NCI-H526 (cell line): ENCODE results near the gene GH1.
A peak's percentile ranks its signal among the peaks of the same experiment; 100 is the strongest.

Source experiments
- DNase-seq, 2 experiments: peaks; one replicate each; lab custom pipeline; 2025; lab: John Stamatoyannopoulos, UW

The GH1 gene

DNA sequence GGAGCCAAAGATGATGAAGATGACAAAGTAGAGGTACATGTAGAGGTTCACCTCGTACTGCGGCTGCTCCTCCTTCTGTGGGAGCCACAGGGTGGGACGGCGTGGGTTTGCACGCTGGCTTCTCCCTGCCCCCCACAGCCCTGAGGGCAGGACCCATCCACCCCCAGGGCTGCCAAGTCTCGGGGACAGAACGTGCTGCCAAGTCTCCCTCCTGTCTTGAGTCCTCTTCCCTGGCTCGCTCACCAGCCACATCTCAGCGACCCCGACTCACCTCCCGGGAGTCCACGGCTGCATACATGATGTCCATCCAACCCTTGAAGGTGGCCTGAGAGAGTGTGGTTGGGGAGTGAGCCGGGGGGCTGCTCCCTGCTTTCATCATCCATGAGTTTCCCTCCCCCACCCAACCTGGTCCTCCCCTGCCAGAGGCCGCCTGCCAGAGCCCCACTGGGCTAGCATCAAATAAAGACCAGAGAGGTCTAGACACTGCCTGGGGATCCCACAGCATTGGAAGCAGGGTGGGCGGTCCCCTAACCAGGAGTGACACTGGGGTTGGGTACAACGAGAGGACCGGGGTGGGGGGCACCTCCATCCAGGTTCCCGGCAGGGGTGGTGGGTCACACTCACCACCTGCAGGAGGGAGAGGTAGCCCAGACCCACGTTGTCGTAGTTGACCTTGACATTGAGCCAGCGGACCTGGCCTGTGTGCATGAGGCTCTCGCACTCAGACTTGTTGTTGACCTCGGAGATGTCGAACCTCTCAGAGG, 26.3 kb upstream of the GH1 start:
- no peak for DNase-seq

DNA sequence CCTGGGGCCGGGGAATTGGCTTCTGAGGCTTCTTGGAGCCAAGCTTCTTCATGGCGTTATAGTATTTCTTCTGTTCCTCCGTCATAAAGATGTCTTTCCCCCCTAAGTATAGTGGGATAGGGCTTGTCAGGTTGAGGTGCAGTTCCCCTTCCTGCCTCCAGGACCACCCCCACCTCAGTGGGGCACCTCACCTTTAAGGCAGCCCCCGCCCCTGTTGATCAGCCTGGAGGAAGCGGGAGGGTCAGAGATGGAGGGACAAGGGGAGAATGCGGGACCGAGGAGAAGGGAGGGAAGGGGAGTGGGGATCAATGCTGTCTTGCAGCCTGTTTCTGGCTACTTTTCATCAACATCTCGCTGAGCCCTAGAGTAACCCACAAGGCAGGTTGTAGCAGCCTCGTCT, 25.1 kb upstream of the GH1 start:
- DNase-seq: no peak

DNA sequence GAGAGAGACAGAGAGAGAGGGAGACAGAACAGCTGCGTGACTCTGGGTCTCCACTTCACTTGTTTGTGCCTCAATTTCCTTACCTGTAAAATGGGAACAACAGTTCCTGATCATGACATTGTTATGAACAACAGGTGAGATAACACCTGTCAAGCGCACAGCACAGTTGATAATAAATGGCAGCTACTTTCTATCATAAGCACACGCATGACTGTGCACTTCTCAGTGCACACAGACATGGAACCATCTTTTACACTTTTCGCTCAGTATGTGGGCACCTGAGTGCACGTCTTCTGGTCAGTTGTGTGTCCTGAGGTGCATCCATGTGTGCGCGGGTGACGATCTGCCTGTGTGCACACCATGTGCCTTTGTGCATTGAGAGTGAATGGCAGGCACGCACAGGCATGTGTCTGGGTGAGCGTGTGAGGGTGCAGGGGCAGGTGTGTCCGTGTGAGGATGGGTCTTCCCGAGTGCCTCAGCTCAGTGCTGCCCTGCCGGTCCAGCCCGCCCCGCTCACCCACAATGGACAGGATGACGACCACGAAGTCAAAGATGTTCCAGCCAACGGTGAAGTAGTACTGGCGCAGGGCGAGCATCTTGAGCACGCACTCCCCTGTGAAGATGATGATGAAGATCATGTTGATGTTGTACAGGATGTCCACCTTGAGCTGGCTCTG, 23.8 kb upstream of the GH1 start:
- DNase-seq: no peak

DNA sequence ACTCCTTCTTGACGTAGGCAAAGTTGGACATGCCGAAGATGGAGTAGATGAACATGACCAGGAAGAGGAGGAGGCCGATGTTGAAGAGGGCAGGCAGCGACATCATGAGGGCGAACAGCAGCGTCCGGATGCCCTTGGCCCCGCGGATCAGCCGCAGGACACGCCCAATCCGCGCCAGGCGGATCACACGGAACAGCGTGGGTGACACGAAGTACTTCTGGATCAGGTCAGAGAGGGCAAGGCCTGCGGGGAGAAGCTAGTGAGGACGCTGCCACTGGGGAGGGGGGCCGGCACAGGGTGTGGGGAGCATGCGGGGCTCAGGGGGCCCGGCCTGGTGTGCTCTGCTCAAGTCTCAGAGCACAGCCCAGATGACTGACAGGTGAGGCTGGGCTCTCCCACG, 23.1 kb upstream of the GH1 start:
- no peak for DNase-seq

DNA sequence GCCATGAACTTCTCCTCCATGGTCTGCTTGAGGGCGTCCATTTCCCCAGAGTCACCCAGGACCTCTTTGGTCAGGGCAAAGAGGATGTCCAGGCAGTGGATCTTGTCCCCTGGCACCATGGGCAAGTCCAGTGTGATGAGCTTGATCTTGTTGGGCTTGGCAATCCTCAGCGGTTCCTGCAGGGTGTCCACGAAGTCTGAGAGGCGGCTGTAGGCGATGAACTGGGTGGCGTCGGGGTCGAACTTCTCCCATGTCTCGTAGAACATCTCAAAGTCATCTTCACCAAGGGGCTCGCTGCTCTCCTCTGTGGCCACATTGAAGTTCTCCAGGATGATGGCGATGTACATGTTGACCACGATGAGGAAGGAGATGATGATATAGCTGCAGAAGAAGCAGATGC, 22.5 kb upstream of the GH1 start:
- no peak for DNase-seq

DNA sequence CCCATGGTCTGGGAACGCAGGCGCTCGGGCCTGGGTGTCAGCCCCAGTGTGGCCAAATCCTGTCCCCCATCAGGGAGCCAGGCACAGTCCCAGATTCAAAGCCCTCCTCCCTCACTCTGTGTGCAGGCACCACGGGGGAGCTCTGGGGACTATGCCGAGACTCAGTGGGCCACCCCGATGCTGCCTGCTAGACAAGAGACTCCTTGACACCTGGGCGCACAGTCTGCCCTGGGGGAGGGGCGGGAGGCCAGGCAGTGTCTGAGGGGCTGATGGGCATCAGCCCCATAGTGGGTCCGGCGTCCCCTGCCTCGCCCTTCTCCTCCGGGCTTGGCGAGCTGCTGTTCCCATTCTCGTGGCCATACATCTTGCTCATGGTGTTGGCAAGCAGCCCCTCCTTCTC, 21.9 kb upstream of the GH1 start:
- no peak for DNase-seq

DNA sequence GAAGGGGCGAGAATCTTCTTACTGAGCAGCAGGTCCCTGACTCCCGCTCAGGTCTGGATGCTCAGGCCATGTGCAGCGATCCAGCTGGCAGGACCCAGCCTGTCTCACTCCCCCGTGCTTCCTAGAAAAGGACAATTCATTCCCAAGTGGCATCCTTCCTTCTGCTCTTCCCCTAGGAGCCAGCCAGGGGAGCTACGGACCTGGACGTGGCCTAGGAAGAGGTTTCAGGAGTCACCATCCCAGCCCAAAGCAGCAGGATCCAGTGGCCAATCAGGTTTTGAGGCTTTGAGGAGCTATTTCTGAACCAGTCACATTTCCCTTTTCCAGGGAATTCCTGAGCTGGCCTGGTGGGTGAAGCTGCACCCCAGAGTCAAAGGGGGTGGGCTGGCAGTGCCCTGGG, 21.2 kb upstream of the GH1 start:
- DNase-seq: no peak

DNA sequence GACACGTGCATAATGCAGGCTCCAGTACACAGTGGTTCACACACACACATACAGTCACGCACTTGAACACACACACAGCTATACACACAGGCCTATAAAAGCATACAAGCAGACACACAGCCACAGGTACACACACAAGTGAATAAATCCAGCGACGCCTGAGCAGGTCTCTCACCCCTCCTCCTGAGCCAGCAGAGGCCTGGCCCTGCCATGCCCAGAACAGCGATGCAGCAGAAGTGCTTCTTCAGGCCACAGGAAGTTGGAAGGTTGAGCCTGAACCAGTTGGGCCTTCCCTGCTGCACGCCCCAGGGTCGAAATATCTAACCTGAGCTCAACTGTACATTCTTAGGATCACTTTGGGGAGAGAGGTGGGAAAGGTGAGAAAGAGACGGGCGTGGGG, 20.8 kb upstream of the GH1 start:
- no peak for DNase-seq

DNA sequence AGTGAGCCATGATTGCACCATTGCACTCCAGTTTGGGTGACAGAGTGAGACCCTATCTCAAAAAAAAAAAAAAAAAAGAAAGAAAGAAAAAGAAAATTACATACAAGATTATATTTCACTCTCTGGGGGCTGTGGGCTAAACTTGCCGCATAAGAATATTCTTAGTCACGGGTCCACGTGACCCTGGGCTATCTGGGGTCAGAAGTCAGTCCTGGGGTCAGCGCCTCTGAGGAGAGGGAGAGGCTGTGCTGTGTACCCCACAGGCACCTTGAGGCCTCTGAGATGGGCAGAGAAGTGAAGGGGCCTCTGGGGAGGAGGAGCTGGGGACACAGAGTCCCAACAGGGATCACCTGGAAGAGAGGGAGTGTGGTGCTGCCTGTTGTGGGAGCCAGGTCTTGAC, 19.3 kb upstream of the GH1 start:
- no peak for DNase-seq

DNA sequence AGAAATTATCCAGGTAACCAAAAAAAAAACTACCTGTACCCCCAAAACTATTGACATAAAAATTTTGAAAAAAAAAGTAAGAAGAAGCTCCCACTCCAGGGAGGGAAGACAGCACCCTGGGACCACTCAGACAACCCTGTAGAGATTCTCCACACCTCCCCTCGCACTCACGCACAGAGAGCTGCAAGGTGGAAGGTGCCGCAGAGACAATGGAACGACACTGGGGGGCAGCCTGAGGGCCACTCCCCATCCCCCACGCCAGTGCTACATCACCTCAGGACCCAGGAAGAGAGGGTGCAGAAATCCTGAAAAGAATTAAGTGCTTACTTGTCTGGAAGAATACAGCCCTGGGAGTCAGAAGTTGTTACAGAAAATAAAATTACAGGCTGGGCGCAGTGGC, 18.7 kb upstream of the GH1 start:
- DNase-seq: no peak

DNA sequence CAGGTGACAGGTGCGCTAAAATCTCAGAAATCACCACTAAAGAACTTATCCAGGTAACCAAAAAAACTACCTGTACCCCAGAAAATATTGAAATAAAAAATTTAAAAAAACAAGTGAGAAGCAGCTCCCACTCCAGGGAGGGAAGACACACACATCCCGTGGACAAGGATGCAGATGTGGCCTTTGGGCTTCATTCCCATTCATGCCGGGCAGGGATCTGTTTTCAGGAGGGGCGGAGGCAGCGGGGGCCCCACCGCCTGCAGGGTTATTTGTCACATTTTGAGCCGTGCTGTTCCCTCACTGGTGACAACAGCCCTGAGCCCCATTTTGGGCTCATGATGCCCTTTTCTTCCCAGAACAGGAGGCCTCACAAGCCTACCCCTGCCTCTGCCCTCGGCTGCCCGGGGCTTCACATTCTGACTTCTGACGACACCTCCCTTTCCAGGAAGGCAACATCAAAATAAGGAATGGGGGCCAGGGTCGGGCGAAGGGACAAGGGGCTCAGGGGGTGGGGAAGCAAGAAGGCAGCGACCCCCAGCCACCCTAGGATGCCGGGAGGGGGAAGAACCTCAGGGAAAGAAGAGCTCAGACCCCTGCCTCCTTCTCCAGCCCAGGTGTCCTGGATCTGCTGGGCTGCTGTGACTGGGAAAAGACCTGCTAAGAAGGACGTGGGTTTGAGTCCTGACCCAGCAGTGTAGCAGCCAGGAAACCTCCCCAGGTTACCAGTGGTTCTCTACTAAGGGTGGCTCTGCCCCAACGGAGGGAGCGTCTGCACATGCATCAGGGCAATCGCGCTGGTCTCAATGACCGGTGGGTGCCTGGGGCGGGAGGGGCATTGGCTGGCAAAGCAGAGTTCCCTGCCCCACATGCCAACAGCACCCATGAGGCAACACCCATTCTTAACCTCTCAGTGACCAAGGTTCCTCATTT, 15.8 kb upstream of the GH1 start:
- no peak for DNase-seq

DNA sequence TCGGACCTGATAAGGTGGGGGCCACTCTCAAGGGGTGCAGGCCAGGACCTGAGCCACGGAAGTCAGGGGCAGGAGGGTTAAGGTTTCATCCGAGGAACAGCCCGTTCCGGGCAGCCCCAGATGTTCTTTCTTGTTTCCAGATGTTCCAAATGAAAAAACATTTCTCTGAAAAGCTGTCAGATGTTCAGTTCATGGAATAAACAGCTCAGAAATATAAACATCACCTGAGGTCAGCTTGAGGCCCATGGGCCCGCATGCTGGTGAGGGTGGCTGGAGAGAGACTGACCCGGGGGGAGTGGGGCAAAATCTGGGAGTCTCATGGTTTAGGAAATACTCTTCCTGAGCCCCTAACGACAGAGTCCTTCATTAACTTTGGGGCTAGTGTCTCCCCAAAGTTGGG, 15.0 kb upstream of the GH1 start:
- DNase-seq: no peak

DNA sequence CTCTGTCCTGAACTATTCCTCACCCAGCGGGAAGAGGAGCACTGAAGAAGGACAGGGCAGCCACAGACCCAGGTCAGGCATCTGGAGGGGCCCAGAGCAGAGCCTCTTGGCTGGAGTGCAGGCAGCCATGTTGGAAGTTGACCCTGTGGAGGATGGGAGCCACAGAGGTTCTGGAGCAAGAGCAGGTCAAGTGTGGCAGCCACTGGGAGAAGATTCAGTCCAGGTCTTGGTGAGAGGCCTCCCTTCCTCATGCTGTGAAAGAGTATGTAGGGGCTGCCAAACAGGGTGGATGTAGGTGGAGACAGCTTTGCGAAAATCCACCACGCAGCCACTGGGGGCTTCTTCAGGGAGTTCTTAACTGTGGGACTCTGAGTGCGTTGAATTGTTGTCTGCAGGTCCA, 14.1 kb upstream of the GH1 start:
- no peak for DNase-seq

DNA sequence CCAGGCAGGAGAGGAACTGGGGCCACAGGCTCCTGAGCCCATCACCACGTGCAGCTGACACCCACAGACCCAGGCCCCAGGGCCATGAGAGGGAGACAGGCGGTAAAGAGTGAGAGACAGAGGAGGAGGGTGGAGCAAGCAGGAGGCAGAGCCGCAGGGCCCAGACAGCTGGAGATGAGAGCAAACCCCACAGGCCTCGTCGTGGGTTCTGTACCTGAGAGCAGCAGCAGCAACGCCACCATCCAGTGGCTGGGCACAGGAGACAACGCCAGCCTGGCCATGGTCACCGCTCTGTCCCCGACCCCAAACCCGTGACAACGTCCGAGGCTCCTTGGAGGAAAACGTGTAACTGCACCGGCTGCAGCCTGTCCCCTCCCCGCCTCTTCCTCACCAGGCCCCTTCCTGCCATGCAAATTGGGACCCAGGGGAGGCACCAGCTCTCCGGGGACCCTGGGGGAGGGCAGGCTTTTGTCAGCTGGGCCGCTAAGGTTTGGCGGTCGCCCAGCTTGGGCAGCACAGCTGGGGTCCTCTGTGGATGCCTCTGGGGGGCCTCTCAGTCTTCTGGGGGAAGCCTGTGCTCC, 13.4 kb upstream of the GH1 start, which contains the start of gene CD79B:
Gene CD79B, minus strand, starts transcription at position 351 of the 581 bp plus-strand sequence. Its CDS starts 70 bp downstream, at position 281.
- DNase-seq: peak; percentile 22 to 78

DNA sequence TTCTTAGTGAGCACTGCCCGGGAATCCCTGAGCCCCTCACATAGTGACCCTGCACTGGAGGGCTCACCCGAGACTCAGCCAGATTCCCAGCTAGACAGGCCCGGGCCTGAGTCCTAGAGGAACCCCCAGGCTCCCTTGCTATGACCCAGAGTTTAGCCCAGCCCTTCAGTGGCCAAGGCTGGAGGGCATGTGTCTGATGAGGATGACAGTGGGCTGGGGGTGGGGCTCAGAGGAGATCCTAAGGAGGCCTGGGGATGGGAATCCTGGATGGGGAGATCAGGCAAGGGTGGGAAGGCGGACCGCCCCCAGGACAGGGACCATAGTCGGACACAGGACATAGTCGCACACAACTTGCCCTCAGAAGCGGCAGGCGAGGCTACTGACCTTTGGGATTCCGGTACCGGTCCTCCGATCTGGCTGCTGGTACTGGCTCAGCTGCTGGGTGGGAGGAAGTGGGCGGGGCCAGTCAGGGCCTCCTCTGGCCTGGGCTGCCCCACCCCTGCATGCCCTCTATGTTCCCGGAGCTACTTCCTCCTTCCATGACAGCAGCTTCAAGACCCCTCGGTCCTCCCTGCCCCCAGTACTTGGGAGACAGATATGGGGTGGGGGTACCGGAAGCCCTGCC, 12.4 kb upstream of the GH1 start:
- no peak for DNase-seq

DNA sequence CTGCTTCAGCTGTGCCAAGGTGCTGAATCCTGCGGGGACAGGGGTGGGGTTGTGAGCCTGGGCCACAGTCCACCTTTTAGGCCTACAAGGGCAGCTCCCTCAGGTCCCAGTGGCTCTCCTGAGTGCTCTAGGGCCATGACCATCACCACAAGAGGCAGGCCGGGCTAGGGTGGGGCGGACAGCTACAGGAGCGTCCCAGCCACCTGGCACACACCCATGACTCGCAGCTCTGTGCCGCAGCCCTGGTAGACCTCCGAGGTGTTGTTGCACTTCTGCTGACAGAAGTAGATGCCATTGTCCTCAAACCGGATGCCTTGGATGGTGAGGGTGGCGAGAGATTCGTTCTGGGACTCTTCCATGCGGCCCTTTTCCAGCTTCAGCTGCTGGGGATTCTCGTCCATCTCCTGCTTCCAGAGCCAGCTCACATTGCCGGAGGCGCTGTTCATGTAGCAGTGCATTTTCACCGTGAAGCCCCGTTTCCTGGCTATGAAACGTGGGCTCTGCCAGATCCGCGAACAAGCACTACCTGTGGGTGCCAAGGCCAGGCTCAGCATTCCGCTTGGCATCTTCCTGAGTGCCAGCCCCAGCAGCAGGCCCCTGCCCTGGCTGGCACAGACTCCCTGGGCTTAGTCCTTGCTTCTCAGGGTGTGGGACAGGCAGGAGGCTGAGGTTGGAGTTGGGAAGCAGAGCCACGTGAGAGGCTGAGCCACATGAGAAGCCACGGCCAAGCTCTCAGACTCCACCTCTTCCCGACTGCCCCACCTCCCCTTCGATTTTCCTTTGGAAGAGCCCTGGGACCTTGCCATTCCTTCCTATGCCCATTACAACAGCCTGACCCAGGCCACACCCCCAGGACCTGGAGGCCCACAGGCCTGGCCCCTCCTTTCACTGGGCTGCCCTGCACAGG, 11.5 kb upstream of the GH1 start:
- DNase-seq: no peak

DNA sequence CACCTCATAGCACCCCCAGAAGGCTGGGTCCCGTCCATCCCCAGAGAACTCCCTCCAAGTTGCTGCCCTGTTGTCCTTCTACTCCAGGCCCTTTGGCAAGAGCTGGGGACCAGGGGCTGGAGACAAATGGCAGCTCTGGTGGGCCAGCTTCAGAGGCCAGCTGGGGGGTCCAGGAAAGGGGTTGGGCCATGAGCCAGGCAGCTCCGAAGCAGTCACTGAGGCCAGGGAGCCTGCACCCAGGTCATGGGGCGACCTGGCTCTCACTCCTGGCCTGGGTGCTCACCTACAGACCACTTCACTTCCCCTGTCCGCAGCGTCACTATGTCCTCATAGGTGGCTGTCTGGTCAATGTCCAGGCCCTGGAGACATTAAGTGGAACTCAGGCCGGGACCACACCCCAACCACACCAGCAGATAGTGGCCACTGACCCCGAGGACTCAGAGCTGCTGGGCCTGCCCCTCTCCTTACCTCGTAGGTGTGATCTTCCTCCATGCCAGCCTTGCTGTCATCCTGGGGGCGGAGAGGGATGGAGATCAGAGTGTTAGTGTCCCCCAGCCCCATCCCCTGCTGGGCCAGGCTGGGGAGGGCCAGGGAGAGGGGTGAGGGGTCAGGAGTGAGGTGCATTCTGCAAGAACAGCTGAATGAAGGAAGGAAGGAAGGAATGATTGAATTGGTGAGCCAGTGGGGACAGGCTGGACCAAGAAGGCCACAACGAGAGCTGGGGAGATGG, 10.5 kb upstream of the GH1 start:
- DNase-seq: no peak

DNA sequence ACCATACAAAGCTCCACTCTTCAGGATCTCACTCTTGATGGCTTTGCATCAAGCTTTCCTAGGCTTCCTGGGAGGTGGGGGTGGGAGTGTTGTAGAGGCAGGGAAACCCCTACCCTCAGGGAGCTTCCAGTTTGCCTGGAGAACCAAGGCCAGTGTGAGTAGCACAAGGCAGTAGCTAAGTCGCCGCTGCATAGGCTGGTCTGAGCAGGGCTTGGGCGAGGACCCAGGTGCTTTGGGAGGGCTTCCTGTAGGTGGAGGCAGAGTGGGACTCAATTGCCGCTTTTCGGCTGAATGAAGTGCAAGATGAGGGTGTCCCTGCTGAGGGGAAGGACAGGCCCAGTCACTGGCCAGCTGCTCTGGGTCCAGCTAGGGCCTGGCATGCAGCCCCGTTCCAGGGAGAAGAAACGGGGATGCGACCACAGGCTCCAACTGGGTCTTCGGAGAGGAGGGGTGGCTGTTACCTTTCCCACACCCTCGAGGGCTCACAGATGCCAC, 9.6 kb upstream of the GH1 start:
- DNase-seq: no peak

DNA sequence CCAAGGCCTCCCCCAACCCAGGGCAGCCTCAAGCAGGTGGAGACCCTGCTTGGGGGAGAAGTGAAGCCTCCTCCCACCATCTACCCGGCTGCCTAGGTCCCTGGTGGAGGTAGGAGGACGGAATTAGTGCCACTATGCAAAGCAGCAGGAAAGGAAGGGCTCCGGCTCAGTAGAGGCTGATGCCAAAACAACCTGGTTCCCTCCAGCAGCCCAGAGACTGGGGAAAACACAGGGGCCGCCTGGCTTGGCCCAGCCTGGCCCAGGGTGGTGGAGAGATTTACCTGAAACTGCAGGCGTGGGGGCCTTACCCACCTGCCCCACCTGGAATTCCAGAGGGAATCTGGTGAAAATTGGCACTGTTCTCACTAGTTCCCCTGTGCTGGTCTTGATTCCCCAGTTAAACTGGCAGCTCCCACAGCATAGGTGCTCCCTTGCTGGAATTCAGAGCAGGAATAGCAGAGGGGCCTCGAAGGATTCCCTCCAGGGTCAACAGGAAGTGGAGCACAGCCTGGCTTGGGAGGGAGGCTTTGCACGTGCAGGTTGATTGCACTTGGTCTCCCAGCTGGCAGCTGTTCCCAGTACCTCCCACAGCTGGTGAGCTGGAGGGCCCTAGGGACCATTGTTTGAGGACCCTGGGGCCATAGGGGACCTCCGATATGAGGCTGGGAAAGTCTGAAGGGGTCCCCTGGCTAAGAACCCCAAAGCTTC, 9.0 kb upstream of the GH1 start:
- DNase-seq: peak in 1 of 2 experiments; percentile 51
